IPS DF 6.9 (cell line): ENCODE results near the gene NECTIN1.

Experiments
- DNase-seq: peaks from one replicate; pipeline ENCODE4 v3.0.0-alpha.2; 2013; ENCODE audit warnings: low read depth, low spot score
- H3K27ac ChIP-seq: one replicate; pipeline ENCODE4 v1.5.1; 2013; ENCODE audit warnings: low read length, control low read depth
- H3K27me3 ChIP-seq: 2 replicates; pipeline ENCODE4 v1.6.1; 2013; ENCODE audit warnings: mild to moderate bottlenecking, low read length; ENCODE audit not compliant: control insufficient read depth, insufficient read depth
- H3K36me3 ChIP-seq: 2 replicates; pipeline ENCODE4 v1.6.1; 2013; ENCODE audit warnings: low read length; ENCODE audit not compliant: control insufficient read depth, insufficient read depth
- H3K4me1 ChIP-seq: 2 replicates; pipeline ENCODE4 v1.6.1; 2013; ENCODE audit warnings: low read length; ENCODE audit not compliant: control insufficient read depth, insufficient read depth
- H3K4me3 ChIP-seq: 2 replicates; pipeline ENCODE4 v1.5.1; 2013; ENCODE audit warnings: mild to moderate bottlenecking, low read length
- H3K9me3 ChIP-seq: 2 replicates; pipeline ENCODE4 v1.6.1; 2013; ENCODE audit warnings: low read length, inconsistent platforms; ENCODE audit not compliant: control insufficient read depth, insufficient read depth
- WGBS: extraction: QIAGEN DNeasy Blood & Tissue Kit; methylation state at CpG from one replicate; pipeline ENCODE4 v1.1.7; 2013; ENCODE audit warnings: mixed read lengths, missing lambda C conversion rate; ENCODE audit not compliant: insufficient read length, insufficient coverage; 5-methylcytosine and 5-hydroxymethylcytosine counted together

NECTIN1 gene

GRCh38 chr11:119691020-119691666 lies 37.9 kb downstream of the NECTIN1 start:
- no peaks in the 10 kb centered on the region for H3K27me3 ChIP-seq
- no peaks in the 10 kb centered on the region for H3K36me3 ChIP-seq
- H3K4me1 ChIP-seq, result peaks cover 24% of the 10 kb centered on the region
- DNase-seq, result no peak
- H3K27ac ChIP-seq, result no peak overlapping the region
- H3K9me3 ChIP-seq, result no peaks in the 10 kb centered on the region
- WGBS, result no CpG with 5 or more reads among the region's 9 CpGs
- H3K4me3 ChIP-seq, result no peak overlapping the region

GRCh38 chr11:119689302-119689701 lies 39.7 kb downstream of the NECTIN1 start:
- Histone ChIP-seq H3K27ac (no peak overlapping the region), H3K4me1 (peaks cover 25% of the 10 kb centered on the region)
- no CpG with 5 or more reads among the region's 7 CpGs for WGBS

GRCh38 chr11:119688356-119688755 lies 40.6 kb downstream of the NECTIN1 start:
- Histone ChIP-seq H3K27ac (no peak overlapping the region), H3K4me3 (no peak overlapping the region), H3K4me1 (peaks cover 27% of the 10 kb centered on the region), H3K36me3 (no peaks in the 10 kb centered on the region), H3K9me3 (no peaks in the 10 kb centered on the region), H3K27me3 (no peaks in the 10 kb centered on the region)
- no peak for DNase-seq
- no CpG with 5 or more reads among the region's 4 CpGs for WGBS

More at GRCh38 chr11:119689302-119689701, 39.7 kb downstream of the NECTIN1 start:
- DNase-seq, result no peak
- no peaks in the 10 kb centered on the region for H3K36me3 ChIP-seq
- H3K4me3 ChIP-seq, result no peak overlapping the region
- no peaks in the 10 kb centered on the region for H3K9me3 ChIP-seq
- H3K27me3 ChIP-seq, result no peaks in the 10 kb centered on the region

- Histone ChIP-seq H3K27ac (no peak overlapping the region), H3K9me3 (no peaks in the 10 kb centered on the region), H3K4me3 (no peak overlapping the region), H3K4me1 (peaks cover 27% of the 10 kb centered on the region), H3K36me3 (no peaks in the 10 kb centered on the region), H3K27me3 (no peaks in the 10 kb centered on the region)
- no peak for DNase-seq
- WGBS, result no CpG with 5 or more reads among the region's 15 CpGs
These were observed 41.5 kb downstream of the NECTIN1 start for GRCh38 chr11:119687373-119688046.

GRCh38 chr11:119686177-119686882 lies 42.7 kb downstream of the NECTIN1 start:
- no peaks in the 10 kb centered on the region for H3K36me3 ChIP-seq
- no peak for DNase-seq
- H3K4me3 ChIP-seq, result no peak overlapping the region
- peaks cover 20% of the 10 kb centered on the region for H3K4me1 ChIP-seq
- no peaks in the 10 kb centered on the region for H3K9me3 ChIP-seq
- WGBS, result no CpG with 5 or more reads among the region's 19 CpGs
- H3K27me3 ChIP-seq, result no peaks in the 10 kb centered on the region
- no peak overlapping the region for H3K27ac ChIP-seq

GRCh38 chr11:119685111-119685746 lies 43.8 kb downstream of the NECTIN1 start:
- no CpG with 5 or more reads among the region's 13 CpGs for WGBS
- no peak overlapping the region for H3K27ac ChIP-seq
- no peaks in the 10 kb centered on the region for H3K9me3 ChIP-seq
- no peak for DNase-seq
- H3K4me1 ChIP-seq, result peaks cover 17% of the 10 kb centered on the region
- no peaks in the 10 kb centered on the region for H3K36me3 ChIP-seq
- H3K4me3 ChIP-seq, result no peak overlapping the region
- no peaks in the 10 kb centered on the region for H3K27me3 ChIP-seq

- Histone ChIP-seq H3K36me3 (no peaks in the 10 kb centered on the region), H3K27ac (no peak overlapping the region), H3K4me1 (peaks cover 17% of the 10 kb centered on the region), H3K27me3 (no peaks in the 10 kb centered on the region), H3K9me3 (no peaks in the 10 kb centered on the region), H3K4me3 (no peak overlapping the region)
- WGBS, result no CpG with 5 or more reads among the region's 15 CpGs
- DNase-seq, result no peak
These were observed 44.5 kb downstream of the NECTIN1 start for GRCh38 chr11:119684361-119685110.

- Histone ChIP-seq H3K27ac (no peak overlapping the region), H3K27me3 (no peaks in the 10 kb centered on the region), H3K4me1 (peaks cover 15% of the 10 kb centered on the region), H3K36me3 (peaks cover 3% of the 10 kb centered on the region; the same call in 1 of the 2 replicates), H3K4me3 (no peak overlapping the region), H3K9me3 (no peaks in the 10 kb centered on the region)
- DNase-seq, result no peak
- WGBS, result no CpG with 5 or more reads among the region's 9 CpGs
These were observed 45.2 kb downstream of the NECTIN1 start for GRCh38 chr11:119683783-119684182.

GRCh38 chr11:119681361-119681910 lies 47.6 kb downstream of the NECTIN1 start:
- Histone ChIP-seq H3K27me3 (no peaks in the 10 kb centered on the region), H3K36me3 (peaks cover 22% of the 10 kb centered on the region), H3K9me3 (0 out of 2 replicates have a peak, but pooled peaks cover 2% of the 10 kb centered on the region), H3K4me1 (peaks cover 10% of the 10 kb centered on the region), H3K27ac (no peak overlapping the region), H3K4me3 (no peak overlapping the region)
- DNase-seq, result no peak
- no CpG with 5 or more reads among the region's 8 CpGs for WGBS
